ENCODE measurements around the gene RNASET2.
A peak's percentile ranks its signal among the peaks of the same experiment; 100 is the strongest.

The RNASET2 gene

DNA sequence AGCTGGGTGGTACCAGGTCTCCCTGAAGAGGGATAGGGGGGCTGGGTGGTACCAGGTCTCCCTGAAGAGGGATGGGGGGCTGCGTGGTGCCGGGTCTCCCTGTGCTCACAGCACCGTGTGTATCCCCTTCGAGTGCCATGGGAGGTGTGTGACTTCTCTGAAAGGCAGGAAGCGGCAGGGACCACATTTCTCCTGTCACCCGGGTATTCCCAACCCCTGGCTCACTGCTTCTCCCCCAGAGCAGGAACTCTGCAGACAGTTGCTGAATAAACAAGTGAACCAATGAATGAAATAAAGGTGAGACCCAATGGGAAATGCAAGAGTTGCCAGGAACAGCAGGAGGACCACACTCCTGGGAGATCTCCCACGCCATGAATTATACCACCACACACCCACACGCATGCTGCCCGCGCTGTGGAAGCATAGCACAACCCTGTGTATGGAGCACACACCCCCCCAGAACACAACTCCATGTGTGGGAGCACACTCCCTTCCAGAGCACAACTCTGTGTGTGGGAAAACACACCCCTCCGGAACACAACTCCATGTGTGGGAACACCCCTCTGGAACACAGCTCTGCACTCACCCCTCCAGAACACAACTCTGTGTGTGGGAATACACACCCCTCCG, 50.7 kb downstream of the RNASET2 start:
- H3K27ac ChIP-seq (ENCODE audit: low read depth, low read length) = no peak overlapping the region

DNA sequence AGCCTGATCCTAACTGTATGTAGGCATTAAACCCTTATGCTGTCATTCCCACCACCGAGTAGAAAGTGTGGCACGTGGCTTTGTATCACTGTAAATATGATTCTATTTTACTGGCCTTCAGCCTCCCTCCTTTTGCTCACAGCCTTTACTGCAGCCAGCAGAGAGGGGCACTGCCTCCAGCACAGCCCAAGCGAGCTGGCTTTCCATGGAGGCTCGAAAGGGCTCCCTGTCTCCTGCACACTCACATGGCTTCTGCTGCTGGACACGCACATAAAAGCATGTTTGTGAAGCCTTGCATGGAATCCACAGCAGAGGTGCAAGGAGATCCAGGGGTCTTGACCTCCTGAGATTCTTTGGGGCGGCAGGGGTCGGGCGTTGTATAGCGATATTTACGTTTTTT, 51.3 kb downstream of the RNASET2 start:
- H3K27me3 ChIP-seq (ENCODE audit: control insufficient read depth in 5 of 5, insufficient read depth in 4 of 5, low read length in 5 of 5) = peaks cover 0 to 41% (median 3%) of the 10 kb centered on the region in 5 donors
- H3K4me3 ChIP-seq (ENCODE audit: low read depth in 1 of 5, low read length in 5 of 5) = no peak overlapping the region
- H3K27ac ChIP-seq (ENCODE audit: low read depth, low read length) = no peak overlapping the region
- peaks cover 0 to 36% (median 15%) of the 10 kb centered on the region in 5 donors for H3K4me1 ChIP-seq (ENCODE audit: control insufficient read depth in 5 of 5, insufficient read depth in 5 of 5, low read length in 5 of 5)
- peaks cover 0 to 3% (median 0%) of the 10 kb centered on the region in 5 donors for H3K36me3 ChIP-seq (ENCODE audit: control insufficient read depth in 5 of 5, insufficient read depth in 5 of 5, low read length in 5 of 5)
- H3K9me3 ChIP-seq (ENCODE audit: control insufficient read depth in 5 of 5, low read length in 5 of 5) = peaks cover 0 to 15% (median 7%) of the 10 kb centered on the region in 5 donors
- H3K9ac ChIP-seq (ENCODE audit: low read length in 5 of 5) = no peak overlapping the region

More for the DNA sequence above, 50.7 kb downstream of the RNASET2 start:
- Histone ChIP-seq H3K4me3 (ENCODE audit: low read depth in 1 of 5, low read length in 5 of 5) (no peak overlapping the region), H3K27me3 (ENCODE audit: control insufficient read depth in 5 of 5, insufficient read depth in 4 of 5, low read length in 5 of 5) (peaks cover 0 to 38% (median 3%) of the 10 kb centered on the region in 5 donors), H3K36me3 (ENCODE audit: control insufficient read depth in 5 of 5, insufficient read depth in 5 of 5, low read length in 5 of 5) (peaks cover 0 to 3% (median 0%) of the 10 kb centered on the region in 5 donors), H3K9me3 (ENCODE audit: control insufficient read depth in 5 of 5, low read length in 5 of 5) (peaks cover 0 to 10% (median 7%) of the 10 kb centered on the region in 5 donors), H3K9ac (ENCODE audit: low read length in 5 of 5) (no peak overlapping the region), H3K4me1 (ENCODE audit: control insufficient read depth in 5 of 5, insufficient read depth in 5 of 5, low read length in 5 of 5) (peaks cover 0 to 30% (median 15%) of the 10 kb centered on the region in 5 donors)

GRCh38 chr6:166904101-166904746, 52.1 kb downstream of the RNASET2 start:
- Histone ChIP-seq H3K4me1 (ENCODE audit: control insufficient read depth in 5 of 5, insufficient read depth in 5 of 5, low read length in 5 of 5) (peaks cover 0 to 40% (median 15%) of the 10 kb centered on the region in 5 donors), H3K9me3 (ENCODE audit: control insufficient read depth in 5 of 5, low read length in 5 of 5) (peaks cover 0 to 17% (median 7%) of the 10 kb centered on the region in 5 donors), H3K27ac (ENCODE audit: low read depth, low read length) (no peak overlapping the region), H3K9ac (ENCODE audit: low read length in 5 of 5) (no peak overlapping the region), H3K36me3 (ENCODE audit: control insufficient read depth in 5 of 5, insufficient read depth in 5 of 5, low read length in 5 of 5) (peaks cover 0 to 3% (median 0%) of the 10 kb centered on the region in 5 donors), H3K4me3 (ENCODE audit: low read depth in 1 of 5, low read length in 5 of 5) (no peak overlapping the region), H3K27me3 (ENCODE audit: control insufficient read depth in 5 of 5, insufficient read depth in 4 of 5, low read length in 5 of 5) (peaks cover 0 to 47% (median 3%) of the 10 kb centered on the region in 5 donors)

- Histone ChIP-seq H3K9ac (ENCODE audit: low read length in 5 of 5) (no peak overlapping the region), H3K9me3 (ENCODE audit: control insufficient read depth in 5 of 5, low read length in 5 of 5) (peaks cover 0 to 17% (median 7%) of the 10 kb centered on the region in 5 donors), H3K4me1 (ENCODE audit: control insufficient read depth in 5 of 5, insufficient read depth in 5 of 5, low read length in 5 of 5) (peaks cover 0 to 40% (median 15%) of the 10 kb centered on the region in 5 donors), H3K4me3 (ENCODE audit: low read depth in 1 of 5, low read length in 5 of 5) (no peak overlapping the region), H3K36me3 (ENCODE audit: control insufficient read depth in 5 of 5, insufficient read depth in 5 of 5, low read length in 5 of 5) (peaks cover 0 to 3% (median 0%) of the 10 kb centered on the region in 5 donors), H3K27ac (ENCODE audit: low read depth, low read length) (no peak overlapping the region), H3K27me3 (ENCODE audit: control insufficient read depth in 5 of 5, insufficient read depth in 4 of 5, low read length in 5 of 5) (peaks cover 0 to 47% (median 3%) of the 10 kb centered on the region in 5 donors)
Measured at GRCh38 chr6:166903500-166903899, 52.9 kb downstream of the RNASET2 start.

DNA sequence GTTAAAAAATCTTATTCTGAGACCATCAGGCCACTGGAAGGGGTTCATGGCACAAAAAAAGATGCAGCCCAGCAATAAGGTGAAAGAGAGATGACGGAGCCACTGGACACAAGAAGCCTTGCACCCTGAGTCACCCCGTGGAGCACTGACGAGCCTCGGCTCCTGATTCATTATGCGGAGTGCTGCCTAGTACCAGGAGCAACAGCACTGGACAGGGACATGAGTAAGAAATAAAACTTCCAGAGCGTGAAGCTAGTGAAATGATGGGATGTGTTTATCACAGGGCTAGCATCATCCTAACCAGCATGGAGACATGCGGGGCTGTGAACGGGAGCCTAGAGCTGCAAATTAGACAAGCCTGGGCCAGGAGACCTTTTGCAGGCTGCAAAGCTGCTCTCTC, 53.3 kb downstream of the RNASET2 start:
- H3K4me3 ChIP-seq (ENCODE audit: low read depth in 1 of 5, low read length in 5 of 5) = no peak overlapping the region
- H3K4me1 ChIP-seq (ENCODE audit: control insufficient read depth in 5 of 5, insufficient read depth in 5 of 5, low read length in 5 of 5) = peaks cover 0 to 38% (median 12%) of the 10 kb centered on the region in 5 donors
- H3K27me3 ChIP-seq (ENCODE audit: control insufficient read depth in 5 of 5, insufficient read depth in 4 of 5, low read length in 5 of 5) = peaks cover 0 to 44% (median 3%) of the 10 kb centered on the region in 5 donors
- H3K9ac ChIP-seq (ENCODE audit: low read length in 5 of 5) = no peak overlapping the region
- H3K27ac ChIP-seq (ENCODE audit: low read depth, low read length) = no peak overlapping the region
- peaks cover 0 to 17% (median 7%) of the 10 kb centered on the region in 5 donors for H3K9me3 ChIP-seq (ENCODE audit: control insufficient read depth in 5 of 5, low read length in 5 of 5)
- H3K36me3 ChIP-seq (ENCODE audit: control insufficient read depth in 5 of 5, insufficient read depth in 5 of 5, low read length in 5 of 5) = peaks cover 0 to 3% (median 0%) of the 10 kb centered on the region in 5 donors

DNA sequence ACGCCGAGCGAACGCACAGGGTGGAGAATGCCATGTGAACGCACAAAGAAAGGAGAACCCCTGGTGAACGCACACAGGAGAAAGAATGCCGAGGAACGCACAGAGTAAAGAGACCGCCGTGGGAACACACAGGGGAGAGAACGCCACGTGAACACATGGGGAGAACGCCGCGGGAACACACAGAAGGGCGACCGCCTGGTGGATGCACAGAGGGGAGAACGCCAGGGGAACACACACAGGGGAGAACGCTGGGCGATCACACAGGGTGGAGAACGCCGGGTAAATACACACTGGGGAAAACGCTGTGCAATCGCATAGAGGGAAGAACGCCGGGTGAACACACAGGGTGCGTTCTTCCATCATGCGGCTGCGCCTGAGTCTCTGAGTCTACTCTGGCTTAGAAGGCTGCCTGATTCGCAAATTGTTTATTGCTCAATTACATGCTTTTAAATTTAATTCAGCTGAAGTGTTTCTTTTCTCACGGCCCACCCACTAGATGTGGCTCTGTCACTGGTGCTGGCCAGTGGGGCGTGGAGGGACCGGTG, 54.1 kb downstream of the RNASET2 start:
- H3K27ac ChIP-seq (ENCODE audit: low read depth, low read length) = no peak overlapping the region
- H3K36me3 ChIP-seq (ENCODE audit: control insufficient read depth in 5 of 5, insufficient read depth in 5 of 5, low read length in 5 of 5) = peaks cover 0 to 3% (median 0%) of the 10 kb centered on the region in 5 donors
- H3K4me1 ChIP-seq (ENCODE audit: control insufficient read depth in 5 of 5, insufficient read depth in 5 of 5, low read length in 5 of 5) = peaks cover 0 to 37% (median 10%) of the 10 kb centered on the region in 5 donors
- H3K27me3 ChIP-seq (ENCODE audit: control insufficient read depth in 5 of 5, insufficient read depth in 4 of 5, low read length in 5 of 5) = peaks cover 0 to 44% (median 3%) of the 10 kb centered on the region in 5 donors
- peak overlapping the region in 1 of 5 donors; percentile 95 for H3K9ac ChIP-seq (ENCODE audit: low read length in 5 of 5)
- peaks cover 0 to 17% (median 7%) of the 10 kb centered on the region in 5 donors for H3K9me3 ChIP-seq (ENCODE audit: control insufficient read depth in 5 of 5, low read length in 5 of 5)
- H3K4me3 ChIP-seq (ENCODE audit: low read depth in 1 of 5, low read length in 5 of 5) = no peak overlapping the region

GRCh38 chr6:166901626-166902025, 54.7 kb downstream of the RNASET2 start:
- Histone ChIP-seq H3K9ac (ENCODE audit: low read length in 5 of 5) (peak overlapping the region in 1 of 5 donors; percentile 95), H3K4me3 (ENCODE audit: low read depth in 1 of 5, low read length in 5 of 5) (no peak overlapping the region), H3K27ac (ENCODE audit: low read depth, low read length) (no peak overlapping the region), H3K9me3 (ENCODE audit: control insufficient read depth in 5 of 5, low read length in 5 of 5) (peaks cover 0 to 17% (median 7%) of the 10 kb centered on the region in 5 donors), H3K4me1 (ENCODE audit: control insufficient read depth in 5 of 5, insufficient read depth in 5 of 5, low read length in 5 of 5) (peaks cover 0 to 37% (median 10%) of the 10 kb centered on the region in 5 donors), H3K36me3 (ENCODE audit: control insufficient read depth in 5 of 5, insufficient read depth in 5 of 5, low read length in 5 of 5) (peaks cover 0 to 3% (median 0%) of the 10 kb centered on the region in 5 donors), H3K27me3 (ENCODE audit: control insufficient read depth in 5 of 5, insufficient read depth in 4 of 5, low read length in 5 of 5) (peaks cover 0 to 44% (median 3%) of the 10 kb centered on the region in 5 donors)

- no peak overlapping the region for H3K4me3 ChIP-seq (ENCODE audit: low read depth in 1 of 5, low read length in 5 of 5)
- H3K4me1 ChIP-seq (ENCODE audit: control insufficient read depth in 5 of 5, insufficient read depth in 5 of 5, low read length in 5 of 5) = peaks cover 0 to 37% (median 10%) of the 10 kb centered on the region in 5 donors
- H3K36me3 ChIP-seq (ENCODE audit: control insufficient read depth in 5 of 5, insufficient read depth in 5 of 5, low read length in 5 of 5) = peaks cover 0 to 3% (median 0%) of the 10 kb centered on the region in 5 donors
- H3K9me3 ChIP-seq (ENCODE audit: control insufficient read depth in 5 of 5, low read length in 5 of 5) = peaks cover 0 to 17% (median 7%) of the 10 kb centered on the region in 5 donors
- peaks cover 0 to 41% (median 3%) of the 10 kb centered on the region in 5 donors for H3K27me3 ChIP-seq (ENCODE audit: control insufficient read depth in 5 of 5, insufficient read depth in 4 of 5, low read length in 5 of 5)
- H3K9ac ChIP-seq (ENCODE audit: low read length in 5 of 5) = peak overlapping the region in 1 of 5 donors; percentile 95
- H3K27ac ChIP-seq (ENCODE audit: low read depth, low read length) = no peak overlapping the region
Measured at GRCh38 chr6:166900956-166901607, 55.3 kb downstream of the RNASET2 start.

DNA sequence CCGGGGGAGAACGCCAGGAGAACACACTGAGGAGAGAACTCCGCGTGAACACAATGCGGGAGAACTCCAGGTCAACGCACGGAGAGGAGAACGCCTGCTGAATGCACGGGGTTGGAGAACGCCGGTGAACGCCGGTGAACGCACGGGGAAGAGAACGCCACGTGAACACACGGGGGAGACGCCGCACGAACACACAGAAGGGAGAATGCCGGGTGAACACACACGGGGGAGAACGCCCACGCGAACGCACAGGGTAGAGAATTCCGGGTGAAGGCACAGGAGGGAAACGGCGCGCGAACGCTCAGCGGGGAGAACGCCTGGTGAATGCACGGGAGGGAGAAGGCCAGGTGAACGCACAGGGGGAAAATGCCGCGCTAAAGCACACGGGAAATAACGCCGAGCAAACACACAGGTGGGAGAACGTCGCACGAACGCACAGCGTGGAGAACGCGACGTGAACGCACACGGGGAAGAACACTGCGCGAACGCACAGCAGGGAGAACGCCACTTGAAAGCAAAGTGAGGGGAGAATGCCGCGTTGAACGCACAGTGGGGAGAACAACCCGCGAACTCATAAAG, 56.1 kb downstream of the RNASET2 start:
- Histone ChIP-seq H3K27ac (ENCODE audit: low read depth, low read length) (no peak overlapping the region), H3K27me3 (ENCODE audit: control insufficient read depth in 5 of 5, insufficient read depth in 4 of 5, low read length in 5 of 5) (peaks cover 0 to 35% (median 3%) of the 10 kb centered on the region in 5 donors), H3K4me3 (ENCODE audit: low read depth in 1 of 5, low read length in 5 of 5) (no peak overlapping the region), H3K4me1 (ENCODE audit: control insufficient read depth in 5 of 5, insufficient read depth in 5 of 5, low read length in 5 of 5) (peaks cover 0 to 33% (median 10%) of the 10 kb centered on the region in 5 donors), H3K9me3 (ENCODE audit: control insufficient read depth in 5 of 5, low read length in 5 of 5) (peaks cover 0 to 17% (median 7%) of the 10 kb centered on the region in 5 donors), H3K36me3 (ENCODE audit: control insufficient read depth in 5 of 5, insufficient read depth in 5 of 5, low read length in 5 of 5) (peaks cover 0 to 3% (median 0%) of the 10 kb centered on the region in 5 donors), H3K9ac (ENCODE audit: low read length in 5 of 5) (no peak overlapping the region)

Data from subcutaneous abdominal adipose tissue (tissue), 5 donors.